Measurements from ENCODE around the gene F7. TPM values are rescaled to one million over a fixed set of nuclear protein-coding genes. Genes with fewer than 3 reads are reported as not detected.

F7 gene
- total RNA-seq, 1 donor from 2014 or later: not detected

DNA sequence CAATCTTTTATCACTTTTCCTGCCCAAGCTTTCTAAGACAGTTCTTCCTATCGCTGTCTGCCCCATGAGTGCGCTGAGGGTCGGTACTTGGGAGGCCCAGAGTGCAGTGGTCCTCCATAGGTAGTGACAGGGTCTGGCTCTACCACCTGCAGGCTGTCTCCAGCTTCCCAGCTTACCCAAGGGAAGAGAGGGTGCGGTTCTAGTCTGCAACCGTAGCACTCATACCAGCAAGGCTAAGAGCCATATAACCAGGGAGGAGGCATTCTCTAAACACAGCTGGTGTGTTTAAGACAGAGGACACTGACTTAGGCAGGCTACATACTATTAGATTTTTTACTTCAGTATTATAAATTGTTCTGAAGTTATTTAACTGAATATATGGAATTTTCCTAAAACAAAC, 61.1 kb downstream of the F7 start:
- DNase-seq (ENCODE audit: extremely low read depth, low read depth, low spot score): no peak

GRCh38 chr13:113167155-113167554, 61.6 kb downstream of the F7 start:
- no peak for DNase-seq (ENCODE audit: extremely low read depth, low read depth, low spot score)

- DNase-seq (ENCODE audit: extremely low read depth, low read depth, low spot score): no peak
Measured at GRCh38 chr13:113167575-113167974, 62.0 kb downstream of the F7 start.

- DNase-seq (ENCODE audit: extremely low read depth, low read depth, low spot score): no peak
Measured at GRCh38 chr13:113168211-113168610, 62.6 kb downstream of the F7 start.

DNA sequence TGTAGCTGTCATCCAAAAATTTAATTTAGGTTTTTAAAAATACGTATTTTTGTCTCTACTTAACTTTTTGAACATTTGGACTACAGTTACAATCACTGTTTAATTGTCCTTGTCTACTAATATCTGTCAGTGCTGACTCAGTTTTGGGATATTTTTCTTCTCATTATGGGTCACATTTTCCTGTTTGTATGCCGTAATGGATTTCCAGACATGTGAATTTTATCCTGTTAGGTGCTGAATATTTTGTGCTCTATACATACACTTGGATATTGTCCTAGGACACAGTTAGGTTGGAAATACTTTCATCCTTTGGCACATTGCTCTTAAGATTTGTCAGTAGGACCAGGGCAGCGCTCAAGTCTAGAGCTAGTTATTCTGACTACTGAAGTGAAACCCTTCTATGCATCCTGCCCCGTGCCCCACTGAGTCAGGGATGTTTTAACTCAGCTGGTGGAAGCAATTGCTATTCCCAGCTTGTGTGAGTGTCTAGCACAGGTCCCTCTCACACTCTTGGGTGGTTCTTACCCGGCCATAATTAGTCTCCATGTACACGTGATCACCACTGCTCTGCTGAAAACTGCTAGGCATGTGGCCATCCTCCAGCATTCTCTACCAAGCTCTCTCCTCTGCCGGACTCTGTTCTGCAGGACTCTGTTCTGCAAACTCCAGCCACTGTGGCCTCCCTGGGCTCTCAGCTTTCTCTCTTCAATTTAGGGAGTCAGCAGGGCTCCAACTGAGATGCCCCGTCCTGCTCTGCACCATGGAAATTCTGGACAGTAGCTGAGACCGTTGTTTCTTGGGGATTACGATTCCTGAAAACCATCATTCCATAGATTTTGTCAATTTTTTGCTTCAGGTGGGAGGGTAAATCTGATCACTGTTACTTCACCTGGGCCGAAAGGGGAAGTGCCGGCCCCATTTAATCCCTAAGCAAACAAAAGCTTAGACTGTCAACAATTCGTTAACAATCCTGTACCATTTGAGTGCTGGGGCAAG, 64.0 kb downstream of the F7 start:
- no peak for DNase-seq (ENCODE audit: extremely low read depth, low read depth, low spot score)

Other genes with a start within 250 kb of the F7 start
- 2.4 and 23.4 TPM in 2 replicates for gene MCF2L, start 136.6 kb upstream of the F7 start, total RNA-seq
- not detected in 2 replicates for gene F10, start 17.0 kb downstream of the F7 start, total RNA-seq
- gene PROZ, start 52.9 kb downstream of the F7 start, total RNA-seq: not detected in 2 replicates
- 35.0 and 40.1 TPM in 2 replicates for gene PCID2, start 102.9 kb downstream of the F7 start, total RNA-seq
- 108 and 109 TPM in 2 replicates for gene CUL4A, start 103.8 kb downstream of the F7 start, total RNA-seq
- 470 and 484 TPM in 2 replicates for gene LAMP1, start 191.4 kb downstream of the F7 start, total RNA-seq

All from glomerular endothelial cell (primary cell).